Kidney epithelial cell (primary cell): ENCODE data around the gene CTF1. TPM values are rescaled to one million over a fixed set of nuclear protein-coding genes. Genes with fewer than 3 reads are reported as not detected.

Experiments used
- DNase-seq: peaks from one replicate; pipeline ENCODE4 v3.0.0-alpha.2; 2010; ENCODE audit warnings: low read depth
- H3K27me3 ChIP-seq: 2 replicates; pipeline ENCODE4 v1.6.0; 2011; ENCODE audit warnings: low read length; ENCODE audit not compliant: control insufficient read depth, insufficient read depth
- H3K36me3 ChIP-seq: 2 replicates; pipeline ENCODE4 v1.5.1; 2011; ENCODE audit warnings: low read length; ENCODE audit not compliant: control insufficient read depth, insufficient read depth
- H3K4me3 ChIP-seq: 2 replicates; pipeline ENCODE4 v1.5.1; 2011; ENCODE audit warnings: low read depth, mild to moderate bottlenecking, control low read depth, low read length
- total RNA-seq: library from RNA; depleted of rRNA; stranded (reverse); fragments of >200 nt; gene quantifications from 2 replicates; pipeline ENCODE4 v1.2.3, GENCODE V29; 2015
- TF ChIP-seq, protein P1 (sequence below): IDR thresholded peaks from 2 replicates; pipeline ENCODE4 v1.5.1; 2011; ENCODE audit warnings: mild to moderate bottlenecking, moderate library complexity, low read length, control low read depth, inconsistent platforms; ENCODE audit not compliant: insufficient read depth, poor library complexity, severe bottlenecking

Gene CTF1
- total RNA-seq, 1 donor from 2014 or later = 1.4 TPM

DNA sequence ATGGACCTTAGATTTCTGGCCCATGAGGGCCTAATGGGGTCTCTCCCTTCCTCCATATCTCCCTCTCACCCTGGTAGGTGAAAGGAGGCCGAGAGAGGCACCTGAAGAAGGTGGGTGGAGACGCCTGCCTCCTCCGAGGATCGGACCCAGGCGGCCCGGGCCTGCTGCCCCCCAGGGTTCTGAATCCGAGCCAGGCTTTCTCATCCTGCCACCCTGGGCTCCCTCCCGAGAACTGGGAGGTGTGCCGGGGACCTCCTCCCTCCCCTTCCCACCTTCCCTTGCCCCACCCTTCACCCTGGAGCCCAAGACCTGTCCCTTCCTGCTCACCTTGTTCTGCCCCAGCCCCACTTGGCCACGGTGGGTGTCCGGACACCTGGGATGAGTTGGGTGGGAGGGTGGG lies 32.0 kb downstream of the CTF1 start:
- no peak for DNase-seq
- TF ChIP-seq, protein P1, sequence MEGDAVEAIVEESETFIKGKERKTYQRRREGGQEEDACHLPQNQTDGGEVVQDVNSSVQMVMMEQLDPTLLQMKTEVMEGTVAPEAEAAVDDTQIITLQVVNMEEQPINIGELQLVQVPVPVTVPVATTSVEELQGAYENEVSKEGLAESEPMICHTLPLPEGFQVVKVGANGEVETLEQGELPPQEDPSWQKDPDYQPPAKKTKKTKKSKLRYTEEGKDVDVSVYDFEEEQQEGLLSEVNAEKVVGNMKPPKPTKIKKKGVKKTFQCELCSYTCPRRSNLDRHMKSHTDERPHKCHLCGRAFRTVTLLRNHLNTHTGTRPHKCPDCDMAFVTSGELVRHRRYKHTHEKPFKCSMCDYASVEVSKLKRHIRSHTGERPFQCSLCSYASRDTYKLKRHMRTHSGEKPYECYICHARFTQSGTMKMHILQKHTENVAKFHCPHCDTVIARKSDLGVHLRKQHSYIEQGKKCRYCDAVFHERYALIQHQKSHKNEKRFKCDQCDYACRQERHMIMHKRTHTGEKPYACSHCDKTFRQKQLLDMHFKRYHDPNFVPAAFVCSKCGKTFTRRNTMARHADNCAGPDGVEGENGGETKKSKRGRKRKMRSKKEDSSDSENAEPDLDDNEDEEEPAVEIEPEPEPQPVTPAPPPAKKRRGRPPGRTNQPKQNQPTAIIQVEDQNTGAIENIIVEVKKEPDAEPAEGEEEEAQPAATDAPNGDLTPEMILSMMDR = no peak
- Histone ChIP-seq H3K4me3 (no peak overlapping the region), H3K27me3 (no peaks in the 10 kb centered on the region), H3K36me3 (peaks cover 2% of the 10 kb centered on the region)

DNA sequence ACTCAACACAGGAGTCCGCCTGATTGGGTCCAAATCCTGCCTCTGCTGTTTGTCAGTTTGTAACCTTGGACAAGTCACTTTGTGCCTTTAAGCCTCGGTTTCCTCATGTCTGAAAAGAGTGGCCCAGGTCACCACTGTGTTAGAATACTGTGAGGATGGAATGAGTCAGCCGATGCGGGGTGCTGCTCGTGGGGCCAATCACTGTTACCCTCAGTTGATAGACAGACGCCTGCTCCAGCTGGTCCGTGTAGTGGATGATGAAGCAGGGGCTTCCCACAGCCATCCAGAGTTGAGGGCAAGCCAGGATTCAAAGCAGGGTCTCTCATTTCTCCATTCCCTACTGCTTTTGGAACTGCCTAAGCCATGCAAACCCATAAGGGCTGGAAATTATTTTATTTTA lies 32.8 kb downstream of the CTF1 start:
- TF ChIP-seq, protein P1 = no peak
- Histone ChIP-seq H3K27me3 (no peaks in the 10 kb centered on the region), H3K4me3 (no peak overlapping the region), H3K36me3 (peaks cover 2% of the 10 kb centered on the region)
- DNase-seq = no peak

DNA sequence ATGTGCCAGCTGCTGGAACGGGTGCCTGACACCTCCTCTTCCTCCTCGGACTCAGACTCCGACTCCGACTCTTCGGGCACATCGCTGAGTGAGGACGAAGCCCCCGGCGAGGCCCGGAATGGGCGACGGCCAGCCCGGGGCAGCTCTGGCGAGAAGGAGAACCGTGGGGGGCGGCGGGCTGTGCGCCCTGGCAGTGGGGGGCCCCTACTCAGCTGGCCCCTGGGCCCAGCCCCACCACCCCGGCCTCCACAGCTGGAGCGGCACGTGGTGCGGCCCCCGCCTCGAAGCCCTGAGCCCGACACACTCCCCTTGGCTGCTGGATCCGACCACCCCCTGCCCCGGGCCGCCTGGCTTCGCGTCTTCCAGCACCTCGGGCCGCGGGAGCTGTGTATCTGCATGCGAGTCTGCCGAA lies 33.8 kb downstream of the CTF1 start:
- TF ChIP-seq, protein P1 = no peak
- Histone ChIP-seq H3K4me3 (no peak overlapping the region), H3K36me3 (peaks cover 2% of the 10 kb centered on the region), H3K27me3 (no peaks in the 10 kb centered on the region)
- no peak for DNase-seq

DNA sequence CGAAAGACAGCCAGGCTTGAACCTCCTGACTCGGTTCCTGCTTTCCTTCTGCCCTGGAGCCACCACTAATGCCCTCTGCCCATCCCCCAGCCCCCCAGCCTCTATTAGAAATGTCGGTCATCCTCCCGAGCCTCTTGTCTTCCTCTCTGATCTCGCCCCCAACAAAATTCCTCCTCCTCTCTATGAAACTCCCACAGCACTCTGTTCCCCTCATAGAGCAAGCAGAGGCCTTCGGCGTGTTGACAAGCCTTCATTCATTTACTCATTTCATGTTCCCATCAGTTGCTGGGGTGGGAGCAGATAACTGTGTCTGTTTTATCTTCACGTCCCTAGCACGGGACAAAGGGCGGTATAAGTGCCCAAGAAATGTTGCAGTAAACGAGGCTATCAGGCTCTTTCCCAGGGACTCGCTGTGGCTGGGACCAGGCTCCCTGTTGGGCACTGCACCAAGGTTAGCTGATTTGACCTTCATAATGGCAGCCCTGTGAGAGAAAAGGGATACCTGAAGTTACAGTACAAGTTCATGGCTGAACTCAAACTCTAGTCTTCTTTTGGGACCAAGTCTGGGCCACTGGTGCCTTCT lies 34.7 kb downstream of the CTF1 start:
- H3K27me3 ChIP-seq = no peaks in the 10 kb centered on the region
- DNase-seq = no peak
- H3K36me3 ChIP-seq = peaks cover 3% of the 10 kb centered on the region
- no peak overlapping the region for H3K4me3 ChIP-seq
- TF ChIP-seq, protein P1 = no peak

DNA sequence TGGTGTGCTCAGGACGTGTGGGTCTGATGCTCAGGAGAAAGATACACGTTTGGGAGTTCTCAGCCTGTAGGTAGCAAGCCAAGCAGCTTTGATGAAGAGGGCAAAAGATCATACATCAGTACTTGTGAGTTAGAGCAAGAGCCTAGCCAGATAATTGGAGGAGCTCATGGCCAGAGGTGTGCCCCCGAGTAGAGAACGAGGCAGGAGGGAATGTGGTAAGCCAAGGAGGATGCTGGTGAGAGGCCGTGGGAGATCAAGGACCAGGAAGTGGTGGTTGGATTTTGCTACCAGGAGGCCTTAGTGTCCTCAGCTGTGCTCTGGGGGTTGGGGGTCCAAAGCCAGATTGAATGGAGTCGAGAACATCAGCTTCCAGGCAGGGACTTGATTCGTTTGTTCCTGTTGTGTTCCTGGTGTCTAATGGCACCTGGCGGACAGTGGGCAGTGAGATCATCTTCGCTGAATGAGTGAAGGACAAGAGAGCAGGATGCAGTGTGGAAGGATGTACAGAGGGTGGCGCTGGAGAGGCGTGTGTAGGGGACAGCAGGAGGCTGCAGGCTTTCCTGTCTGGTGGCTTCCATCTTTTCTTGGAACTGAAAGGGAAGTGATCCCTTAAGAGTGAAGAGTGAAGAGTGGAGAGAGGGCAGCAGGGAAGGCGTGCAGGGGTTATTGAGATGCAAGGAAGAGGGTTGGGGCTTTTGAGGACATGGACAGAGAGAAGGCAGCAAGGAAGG lies 38.6 kb downstream of the CTF1 start:
- Histone ChIP-seq H3K27me3 (no peaks in the 10 kb centered on the region), H3K36me3 (peaks cover 3% of the 10 kb centered on the region), H3K4me3 (no peak overlapping the region)
- no peak for DNase-seq
- TF ChIP-seq, protein P1 = peak; percentile 50
